ENCODE data around the gene CLIC5.

CLIC5 gene

GRCh38 chr6:45915780-45916468 is 99.7 kb downstream of the CLIC5 start:
- H3K4me3 ChIP-seq (ENCODE audit: low read length in 2 of 2): no peak overlapping the region
- H3K4me1 ChIP-seq (ENCODE audit: control insufficient read depth, insufficient read depth, low read length): no peaks in the 10 kb centered on the region
- H3K36me3 ChIP-seq (ENCODE audit: control insufficient read depth in 2 of 2, insufficient read depth in 2 of 2, low read length in 2 of 2): no peaks in the 10 kb centered on the region
- H3K27me3 ChIP-seq (ENCODE audit: control insufficient read depth in 1 of 2, insufficient read depth in 2 of 2, low read length in 2 of 2): no peaks in the 10 kb centered on the region
- H3K9ac ChIP-seq (ENCODE audit: low read length in 2 of 2): no peak overlapping the region
- no peaks in the 10 kb centered on the region for H3K9me3 ChIP-seq (ENCODE audit: control insufficient read depth in 2 of 2, low read length in 2 of 2)
- no peak overlapping the region for H3K27ac ChIP-seq (ENCODE audit: low read length)

GRCh38 chr6:45911691-45912090 is 104.0 kb downstream of the CLIC5 start:
- no peak overlapping the region for H3K27ac ChIP-seq (ENCODE audit: low read length)
- no peak overlapping the region for H3K9ac ChIP-seq (ENCODE audit: low read length in 2 of 2)
- H3K4me3 ChIP-seq (ENCODE audit: low read length in 2 of 2): no peak overlapping the region
- H3K27me3 ChIP-seq (ENCODE audit: control insufficient read depth in 1 of 2, insufficient read depth in 2 of 2, low read length in 2 of 2): no peaks in the 10 kb centered on the region
- no peaks in the 10 kb centered on the region for H3K4me1 ChIP-seq (ENCODE audit: control insufficient read depth, insufficient read depth, low read length)
- no peaks in the 10 kb centered on the region for H3K9me3 ChIP-seq (ENCODE audit: control insufficient read depth in 2 of 2, low read length in 2 of 2)
- H3K36me3 ChIP-seq (ENCODE audit: control insufficient read depth in 2 of 2, insufficient read depth in 2 of 2, low read length in 2 of 2): no peaks in the 10 kb centered on the region

DNA sequence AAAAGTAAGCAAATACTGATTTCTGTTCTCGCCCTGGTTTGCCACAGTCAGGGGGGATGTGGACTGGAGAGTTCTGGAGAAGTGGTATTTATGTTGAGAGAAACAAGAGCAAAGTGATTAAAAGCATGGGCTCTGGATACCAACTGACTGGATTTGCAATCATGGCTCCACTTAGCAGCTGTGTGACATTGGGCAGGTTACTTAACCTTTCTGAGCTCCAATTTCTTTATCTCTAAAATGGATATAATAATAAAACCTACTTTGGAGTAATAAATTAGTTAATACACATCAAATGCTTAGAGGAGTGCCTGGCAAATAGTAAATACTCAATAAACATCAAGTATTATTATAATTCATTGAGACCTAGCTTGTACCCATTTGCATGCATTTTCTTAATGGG is 111.7 kb downstream of the CLIC5 start:
- Histone ChIP-seq H3K36me3 (ENCODE audit: control insufficient read depth in 2 of 2, insufficient read depth in 2 of 2, low read length in 2 of 2) (no peaks in the 10 kb centered on the region), H3K4me1 (ENCODE audit: control insufficient read depth, insufficient read depth, low read length) (no peaks in the 10 kb centered on the region), H3K9me3 (ENCODE audit: control insufficient read depth in 2 of 2, low read length in 2 of 2) (no peaks in the 10 kb centered on the region), H3K9ac (ENCODE audit: low read length in 2 of 2) (no peak overlapping the region), H3K27ac (ENCODE audit: low read length) (no peak overlapping the region), H3K4me3 (ENCODE audit: low read length in 2 of 2) (no peak overlapping the region), H3K27me3 (ENCODE audit: control insufficient read depth in 1 of 2, insufficient read depth in 2 of 2, low read length in 2 of 2) (no peaks in the 10 kb centered on the region)

DNA sequence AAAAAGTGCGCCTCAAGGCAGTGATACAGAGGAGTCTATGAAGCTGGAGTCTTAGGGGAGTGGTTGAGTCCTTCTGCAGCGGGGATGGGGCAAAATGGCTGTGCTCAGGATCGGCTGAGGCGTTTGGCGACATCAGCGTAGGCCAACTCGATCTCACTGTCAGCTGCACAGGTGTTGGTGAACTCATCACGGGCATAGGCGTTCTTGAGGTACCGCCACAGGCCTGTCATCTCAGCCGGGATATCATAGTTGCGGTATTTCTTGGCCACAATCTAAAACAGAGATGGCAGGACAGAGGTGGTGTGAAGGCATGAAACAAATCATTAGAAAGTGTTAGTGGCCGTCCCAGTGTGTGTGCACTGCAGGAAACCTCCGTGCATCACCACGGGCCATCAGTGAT is 112.7 kb downstream of the CLIC5 start:
- H3K36me3 ChIP-seq (ENCODE audit: control insufficient read depth in 2 of 2, insufficient read depth in 2 of 2, low read length in 2 of 2): no peaks in the 10 kb centered on the region
- H3K9me3 ChIP-seq (ENCODE audit: control insufficient read depth in 2 of 2, low read length in 2 of 2): no peaks in the 10 kb centered on the region
- H3K9ac ChIP-seq (ENCODE audit: low read length in 2 of 2): no peak overlapping the region
- no peaks in the 10 kb centered on the region for H3K4me1 ChIP-seq (ENCODE audit: control insufficient read depth, insufficient read depth, low read length)
- H3K27ac ChIP-seq (ENCODE audit: low read length): no peak overlapping the region
- no peaks in the 10 kb centered on the region for H3K27me3 ChIP-seq (ENCODE audit: control insufficient read depth in 1 of 2, insufficient read depth in 2 of 2, low read length in 2 of 2)
- no peak overlapping the region for H3K4me3 ChIP-seq (ENCODE audit: low read length in 2 of 2)

DNA sequence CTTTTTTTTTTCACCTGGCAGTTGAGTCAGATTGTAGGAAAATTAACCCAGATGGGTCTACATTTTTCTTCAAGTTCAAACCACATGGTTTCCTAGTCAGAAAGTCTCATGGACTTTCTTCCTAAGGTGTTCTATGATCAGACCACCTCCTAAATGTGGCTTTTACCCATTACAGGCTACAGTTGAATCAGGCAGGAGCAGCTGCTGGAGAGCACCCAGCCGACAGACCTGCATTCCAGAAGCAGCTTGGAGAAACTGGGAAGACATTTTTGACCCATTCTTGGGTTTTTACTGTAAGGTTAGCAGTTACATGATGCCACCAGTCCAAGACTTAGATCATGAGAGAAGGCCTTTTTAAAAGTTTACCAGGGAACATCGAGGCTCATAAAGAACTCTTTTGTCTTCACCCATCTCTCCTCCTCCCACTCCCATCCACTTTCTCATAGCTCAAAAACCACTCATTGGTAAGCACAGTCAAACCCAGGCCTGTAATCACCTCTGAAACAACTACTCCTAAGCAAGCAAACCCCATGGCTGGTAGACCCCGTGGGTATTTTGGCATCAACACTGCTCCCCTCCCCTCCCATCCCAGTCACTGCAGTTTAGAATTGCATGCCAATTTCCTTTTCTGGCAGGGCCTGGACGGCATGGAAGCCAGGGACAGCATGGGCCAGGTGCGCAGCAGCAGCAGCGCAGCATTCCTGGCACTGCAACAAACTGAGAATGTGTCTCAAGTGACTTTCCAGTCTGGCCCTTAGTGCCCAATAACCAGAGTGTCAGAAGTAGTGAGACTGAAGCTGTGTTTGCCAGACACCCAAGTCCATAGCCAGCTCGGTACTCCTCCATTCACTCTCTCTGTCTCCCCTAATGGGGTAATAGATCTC is 113.7 kb downstream of the CLIC5 start:
- no peaks in the 10 kb centered on the region for H3K9me3 ChIP-seq (ENCODE audit: control insufficient read depth in 2 of 2, low read length in 2 of 2)
- no peaks in the 10 kb centered on the region for H3K27me3 ChIP-seq (ENCODE audit: control insufficient read depth in 1 of 2, insufficient read depth in 2 of 2, low read length in 2 of 2)
- H3K36me3 ChIP-seq (ENCODE audit: control insufficient read depth in 2 of 2, insufficient read depth in 2 of 2, low read length in 2 of 2): no peaks in the 10 kb centered on the region
- H3K9ac ChIP-seq (ENCODE audit: low read length in 2 of 2): no peak overlapping the region
- H3K4me1 ChIP-seq (ENCODE audit: control insufficient read depth, insufficient read depth, low read length): no peaks in the 10 kb centered on the region
- no peak overlapping the region for H3K4me3 ChIP-seq (ENCODE audit: low read length in 2 of 2)
- no peak overlapping the region for H3K27ac ChIP-seq (ENCODE audit: low read length)

DNA sequence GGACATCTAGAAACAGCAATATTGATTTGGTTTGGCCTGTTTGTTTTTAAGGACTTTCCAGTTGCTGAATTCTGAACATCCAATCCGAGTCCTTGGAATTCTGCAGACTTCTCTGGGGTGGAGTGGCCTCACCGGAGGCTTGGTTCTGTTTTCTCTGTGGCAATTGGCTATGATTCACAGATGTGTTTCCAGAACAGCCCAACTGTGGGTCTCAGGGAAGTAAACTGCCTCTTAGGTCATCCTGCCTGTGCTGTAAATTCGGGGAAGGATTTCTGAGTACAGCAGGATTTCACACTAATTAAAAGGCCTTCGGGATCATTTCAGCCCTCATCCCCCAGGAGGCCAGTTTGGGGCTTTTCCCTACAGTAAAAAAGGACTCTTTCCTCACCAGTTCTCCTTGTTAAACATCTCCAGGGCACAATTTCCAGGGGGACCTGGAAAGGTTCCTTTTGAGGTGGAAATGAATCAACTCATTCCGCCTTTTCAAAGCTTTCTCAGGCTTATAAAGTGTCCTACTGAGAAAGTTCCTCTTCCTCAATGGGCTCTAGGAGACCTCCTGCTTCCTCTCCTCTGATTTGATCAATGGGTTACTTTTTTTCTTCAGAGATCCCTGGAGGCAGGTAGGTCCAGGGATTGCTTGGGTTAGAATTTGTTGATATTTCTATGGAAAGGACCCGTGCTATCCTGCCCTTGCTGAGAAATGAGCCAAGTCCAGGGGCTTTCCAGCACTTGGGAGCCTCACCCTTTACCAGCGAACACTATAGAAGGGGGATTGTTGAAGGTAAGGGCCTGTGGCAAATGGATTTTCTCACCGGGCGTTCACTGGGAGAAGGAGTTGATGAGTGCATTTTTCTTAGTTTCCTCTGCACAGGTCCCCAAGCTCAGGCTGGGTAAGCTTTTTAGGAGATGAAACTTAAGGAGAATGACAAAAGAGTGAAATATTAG is 114.6 kb downstream of the CLIC5 start:
- Histone ChIP-seq H3K27me3 (ENCODE audit: control insufficient read depth in 1 of 2, insufficient read depth in 2 of 2, low read length in 2 of 2) (no peaks in the 10 kb centered on the region), H3K4me3 (ENCODE audit: low read length in 2 of 2) (no peak overlapping the region), H3K27ac (ENCODE audit: low read length) (no peak overlapping the region), H3K4me1 (ENCODE audit: control insufficient read depth, insufficient read depth, low read length) (no peaks in the 10 kb centered on the region), H3K9me3 (ENCODE audit: control insufficient read depth in 2 of 2, low read length in 2 of 2) (no peaks in the 10 kb centered on the region), H3K9ac (ENCODE audit: low read length in 2 of 2) (no peak overlapping the region), H3K36me3 (ENCODE audit: control insufficient read depth in 2 of 2, insufficient read depth in 2 of 2, low read length in 2 of 2) (no peaks in the 10 kb centered on the region)

GRCh38 chr6:45899683-45899946 is 116.0 kb downstream of the CLIC5 start:
- Histone ChIP-seq H3K9ac (ENCODE audit: low read length in 2 of 2) (no peak overlapping the region), H3K9me3 (ENCODE audit: control insufficient read depth in 2 of 2, low read length in 2 of 2) (no peaks in the 10 kb centered on the region), H3K4me3 (ENCODE audit: low read length in 2 of 2) (no peak overlapping the region), H3K27ac (ENCODE audit: low read length) (no peak overlapping the region), H3K27me3 (ENCODE audit: control insufficient read depth in 1 of 2, insufficient read depth in 2 of 2, low read length in 2 of 2) (no peaks in the 10 kb centered on the region), H3K4me1 (ENCODE audit: control insufficient read depth, insufficient read depth, low read length) (no peaks in the 10 kb centered on the region), H3K36me3 (ENCODE audit: control insufficient read depth in 2 of 2, insufficient read depth in 2 of 2, low read length in 2 of 2) (no peaks in the 10 kb centered on the region)

DNA sequence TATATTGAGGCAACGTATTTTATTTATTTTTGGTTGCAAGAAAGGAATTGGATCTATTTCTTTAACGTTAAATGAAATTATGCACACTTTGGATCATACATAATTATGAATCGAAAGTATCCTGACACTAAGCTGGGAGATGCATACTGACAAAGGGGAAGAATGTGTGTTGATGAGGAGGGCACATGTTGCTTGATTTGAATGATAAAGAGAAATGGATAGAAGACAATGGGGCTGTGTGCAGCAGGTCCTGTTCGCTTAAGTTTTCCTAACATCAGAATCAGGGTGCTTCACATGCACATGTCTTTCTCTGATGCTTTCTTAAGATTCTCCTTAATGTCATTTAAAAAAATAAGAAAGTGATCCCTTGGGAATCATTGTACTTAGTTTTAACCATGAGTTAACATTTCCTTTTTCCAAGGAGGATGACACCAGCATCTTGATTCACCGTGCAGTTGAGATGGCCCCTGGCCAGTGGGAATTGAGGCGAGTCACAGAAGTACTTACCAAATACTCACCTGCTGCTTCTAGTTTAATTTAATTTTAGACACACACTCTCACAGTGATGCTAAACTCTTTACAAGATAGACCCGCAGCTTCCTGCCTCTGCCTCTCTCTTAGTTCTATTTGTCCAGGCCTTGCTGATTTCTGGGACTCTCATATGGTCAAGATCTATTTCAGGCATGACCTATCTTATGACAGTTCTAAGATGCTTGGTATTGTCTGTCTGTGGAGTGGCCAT is 116.5 kb downstream of the CLIC5 start:
- Histone ChIP-seq H3K4me3 (ENCODE audit: low read length in 2 of 2) (no peak overlapping the region), H3K4me1 (ENCODE audit: control insufficient read depth, insufficient read depth, low read length) (no peaks in the 10 kb centered on the region), H3K36me3 (ENCODE audit: control insufficient read depth in 2 of 2, insufficient read depth in 2 of 2, low read length in 2 of 2) (no peaks in the 10 kb centered on the region), H3K27ac (ENCODE audit: low read length) (no peak overlapping the region), H3K9ac (ENCODE audit: low read length in 2 of 2) (no peak overlapping the region), H3K27me3 (ENCODE audit: control insufficient read depth in 1 of 2, insufficient read depth in 2 of 2, low read length in 2 of 2) (no peaks in the 10 kb centered on the region), H3K9me3 (ENCODE audit: control insufficient read depth in 2 of 2, low read length in 2 of 2) (no peaks in the 10 kb centered on the region)

DNA sequence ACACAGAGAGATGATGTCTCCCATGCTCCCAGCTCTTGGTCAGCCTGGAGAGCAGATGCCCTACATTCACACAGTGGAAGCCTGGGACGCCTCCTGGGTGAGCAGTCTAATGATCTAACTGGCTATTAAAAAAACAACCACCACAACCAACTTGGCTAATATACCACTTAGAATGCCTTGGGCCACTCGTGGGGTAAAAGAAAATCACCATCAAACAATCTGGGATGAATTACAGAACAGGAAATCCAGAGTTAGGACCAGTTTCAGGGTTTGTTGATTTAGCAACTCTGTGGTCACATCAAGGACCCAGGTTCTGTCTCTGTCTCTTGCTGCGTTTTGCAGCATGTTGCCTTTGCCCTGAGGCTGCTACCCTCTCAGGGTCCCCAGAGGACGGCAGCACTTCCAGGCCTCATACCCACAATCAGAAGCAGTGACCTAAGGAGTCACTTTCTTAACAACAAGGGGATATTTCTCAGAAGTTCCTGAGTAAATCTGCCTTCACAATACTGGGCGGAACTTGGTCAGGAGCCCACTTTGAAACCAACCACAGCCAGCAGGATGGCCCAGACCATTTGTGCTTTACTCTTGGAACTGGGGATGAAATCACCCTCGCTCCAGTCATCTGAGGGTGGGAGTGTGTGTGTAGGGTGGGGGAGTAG is 118.7 kb downstream of the CLIC5 start:
- Histone ChIP-seq H3K27me3 (ENCODE audit: control insufficient read depth in 1 of 2, insufficient read depth in 2 of 2, low read length in 2 of 2) (no peaks in the 10 kb centered on the region), H3K4me1 (ENCODE audit: control insufficient read depth, insufficient read depth, low read length) (no peaks in the 10 kb centered on the region), H3K9me3 (ENCODE audit: control insufficient read depth in 2 of 2, low read length in 2 of 2) (no peaks in the 10 kb centered on the region), H3K27ac (ENCODE audit: low read length) (no peak overlapping the region), H3K4me3 (ENCODE audit: low read length in 2 of 2) (no peak overlapping the region), H3K36me3 (ENCODE audit: control insufficient read depth in 2 of 2, insufficient read depth in 2 of 2, low read length in 2 of 2) (no peaks in the 10 kb centered on the region), H3K9ac (ENCODE audit: low read length in 2 of 2) (no peak overlapping the region)

- Histone ChIP-seq H3K9ac (ENCODE audit: low read length in 2 of 2) (no peak overlapping the region), H3K9me3 (ENCODE audit: control insufficient read depth in 2 of 2, low read length in 2 of 2) (no peaks in the 10 kb centered on the region), H3K4me3 (ENCODE audit: low read length in 2 of 2) (no peak overlapping the region), H3K27me3 (ENCODE audit: control insufficient read depth in 1 of 2, insufficient read depth in 2 of 2, low read length in 2 of 2) (no peaks in the 10 kb centered on the region), H3K36me3 (ENCODE audit: control insufficient read depth in 2 of 2, insufficient read depth in 2 of 2, low read length in 2 of 2) (no peaks in the 10 kb centered on the region), H3K4me1 (ENCODE audit: control insufficient read depth, insufficient read depth, low read length) (no peaks in the 10 kb centered on the region), H3K27ac (ENCODE audit: low read length) (no peak overlapping the region)
Observed at GRCh38 chr6:45895569-45895968, 120.1 kb downstream of the CLIC5 start.

All from stomach smooth muscle (tissue), 2 donors.